HG02763 (cell line): ENCODE data around the gene DAPK2.
"Not testable (repeated sequence)": the region's sequence is repeated elsewhere in the genome, so short reads cannot be mapped to it uniquely, and the experiment has no call there.

Source experiments
- ATAC-seq: cut with Tn5 transposase; IDR thresholded peaks from one replicate; pipeline ENCODE4 v1.9.1; 2021; ENCODE audit warnings: mild to moderate bottlenecking, moderate library complexity; ENCODE audit not compliant: unreplicated experiment

DAPK2 gene

DNA sequence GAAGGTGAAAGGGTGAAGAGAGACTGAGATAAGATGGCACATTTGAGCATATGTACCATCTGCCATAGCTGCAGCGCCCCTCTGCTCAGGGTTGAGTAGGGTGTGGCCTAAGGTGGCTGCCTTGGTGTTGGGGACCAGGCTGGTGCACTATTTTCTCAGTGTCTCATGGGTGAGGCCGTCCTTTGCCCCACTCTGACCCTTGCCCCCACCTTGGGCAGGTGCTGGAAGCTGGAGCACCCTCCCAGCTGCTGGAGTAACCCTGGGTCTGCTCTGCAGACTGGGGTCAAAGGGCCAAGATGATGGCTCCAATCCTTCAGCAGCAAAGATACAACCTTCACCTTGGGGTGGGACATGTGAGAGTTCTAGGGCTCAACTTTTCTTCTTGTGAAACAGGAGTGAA, 69.2 kb downstream of the DAPK2 start:
- no peak for ATAC-seq

- no peak for ATAC-seq
Measured at GRCh38 chr15:63974021-63974420, 72.3 kb downstream of the DAPK2 start.

DNA sequence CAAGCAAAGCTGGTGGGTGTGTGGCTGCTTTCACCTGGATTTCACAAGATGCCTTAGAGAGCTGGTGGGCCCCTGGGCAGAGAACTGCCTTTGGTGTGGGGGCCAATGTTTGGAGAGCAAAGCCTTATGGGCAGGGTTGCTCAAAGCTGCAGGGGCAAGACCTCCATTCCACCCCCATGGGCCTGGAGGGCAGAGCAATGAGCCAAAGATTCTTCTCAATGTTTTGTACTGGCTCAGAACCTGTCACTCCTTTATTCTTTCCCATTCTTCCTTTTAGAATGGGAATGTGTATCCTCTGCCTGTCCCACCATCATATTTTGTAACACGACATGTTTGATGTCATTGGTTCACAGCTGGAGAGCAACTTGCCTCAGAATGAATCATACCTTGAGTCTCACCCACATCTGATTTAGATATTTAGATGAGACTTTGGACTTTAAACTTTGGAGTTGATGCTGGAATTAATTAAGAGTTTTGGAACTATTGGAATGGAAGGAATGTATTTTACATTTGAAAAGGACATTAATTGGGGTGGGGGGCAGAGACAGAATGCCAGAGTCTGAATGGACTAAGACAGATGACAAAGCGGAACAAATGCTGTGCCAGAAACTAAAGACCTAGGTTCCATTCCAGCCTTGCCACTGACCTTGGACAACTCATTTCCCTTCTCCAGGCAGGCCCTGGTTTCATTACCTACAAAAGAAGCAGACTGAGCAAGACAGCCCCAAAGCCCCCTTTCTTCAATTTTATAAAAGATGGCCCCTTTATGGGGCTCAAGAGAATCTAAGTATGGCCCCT, 72.9 kb downstream of the DAPK2 start:
- ATAC-seq: no peak

DNA sequence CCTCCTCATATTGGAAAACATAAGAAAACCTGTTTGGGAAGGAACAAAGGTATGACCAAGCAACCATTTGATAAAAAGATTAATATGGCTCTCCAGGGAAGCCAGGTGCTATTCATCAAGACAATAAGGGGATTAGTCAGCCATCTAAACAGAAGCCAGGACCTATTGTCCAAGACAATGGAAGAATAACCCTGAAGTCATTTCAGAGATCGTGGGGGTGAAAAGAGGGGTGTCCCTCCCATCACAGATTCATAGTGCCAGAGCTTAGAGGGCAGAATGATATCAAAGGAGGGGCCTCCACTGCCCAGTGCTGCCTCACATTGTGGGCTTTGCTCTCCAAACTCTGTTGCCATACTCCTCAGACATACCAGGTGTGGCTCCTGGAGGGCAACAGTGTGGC, 73.5 kb downstream of the DAPK2 start:
- ATAC-seq: no peak

- no peak for ATAC-seq
Measured at GRCh38 chr15:63971904-63972303, 74.4 kb downstream of the DAPK2 start.

DNA sequence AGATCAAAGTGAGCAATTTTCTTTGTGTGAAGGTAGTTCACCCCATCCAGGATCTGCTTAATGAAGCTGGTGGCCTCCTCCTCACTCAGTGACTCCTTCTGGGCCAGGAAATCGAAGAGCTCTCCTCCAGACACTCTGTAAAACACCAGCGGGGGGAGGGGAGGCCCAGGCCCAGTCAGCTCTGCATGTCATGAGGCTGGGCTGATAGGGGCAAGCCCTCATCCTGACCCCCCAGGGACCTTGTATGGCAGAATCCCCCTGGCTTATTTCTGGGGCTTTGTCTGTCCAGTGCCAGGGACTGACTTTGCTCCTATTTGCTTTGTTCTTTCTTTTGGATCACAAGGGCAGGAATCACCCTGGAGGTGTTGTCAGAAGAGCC, 74.9 kb downstream of the DAPK2 start:
- ATAC-seq: no peak

- ATAC-seq: peak; percentile 85
Measured at GRCh38 chr15:63970621-63971426, 75.5 kb downstream of the DAPK2 start.

DNA sequence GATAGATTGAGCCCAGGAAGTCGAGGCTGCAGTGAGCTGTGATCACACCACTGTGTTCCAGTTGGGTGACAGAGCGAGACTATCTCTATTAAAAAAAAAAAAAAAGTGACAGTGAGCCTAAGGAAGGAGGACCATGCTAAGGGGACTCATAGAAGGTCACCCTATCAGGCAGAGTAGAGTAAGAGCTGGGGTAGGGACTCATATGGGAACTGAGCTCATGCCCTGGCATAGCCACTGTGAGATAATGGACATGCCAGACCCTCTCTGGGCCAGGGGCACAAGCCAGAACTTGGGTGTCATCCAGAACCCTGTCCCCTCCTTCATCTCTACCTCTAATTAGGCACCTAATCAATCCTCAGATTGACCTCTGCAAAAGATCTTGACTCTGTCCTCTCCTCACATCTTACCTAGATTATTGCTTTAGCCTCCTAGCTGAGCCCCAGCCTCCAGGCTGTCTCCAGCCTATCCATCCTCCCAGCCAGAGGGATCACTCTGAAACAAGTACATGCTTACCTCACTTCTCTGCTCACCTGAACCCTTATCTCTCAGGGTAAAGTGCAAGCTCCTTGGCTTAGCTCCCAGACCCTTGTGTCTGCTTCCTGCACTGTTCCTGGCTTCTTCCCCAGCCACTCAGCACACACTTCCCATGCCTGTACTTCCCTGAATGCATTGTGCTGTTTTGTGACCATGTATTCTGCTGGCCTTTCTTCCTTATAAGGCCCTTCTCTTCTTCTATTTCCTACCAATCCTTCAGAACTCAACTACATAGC, 76.4 kb downstream of the DAPK2 start:
- ATAC-seq: no peak

DNA sequence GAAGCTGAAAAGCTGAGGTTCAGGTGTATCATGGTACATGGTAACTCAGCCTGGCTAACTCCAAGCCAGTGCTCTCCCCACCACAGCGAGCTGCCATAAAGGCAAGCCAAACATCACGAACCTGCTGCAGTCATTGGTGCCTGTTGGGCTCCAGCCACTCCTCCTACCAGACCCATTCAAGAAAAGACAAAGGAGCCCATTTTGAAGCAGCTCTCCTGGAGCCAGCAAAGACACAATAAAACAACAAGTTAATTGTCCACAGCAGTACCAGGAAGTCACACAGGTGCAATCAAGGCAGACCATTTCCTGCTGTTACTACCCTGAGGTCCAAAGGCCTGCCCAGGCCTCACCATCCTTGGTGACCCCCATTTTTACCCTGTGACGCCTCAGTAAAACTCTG, 77.6 kb downstream of the DAPK2 start:
- ATAC-seq: no peak

GRCh38 chr15:63968122-63968524, 78.2 kb downstream of the DAPK2 start:
- ATAC-seq: no peak

DNA sequence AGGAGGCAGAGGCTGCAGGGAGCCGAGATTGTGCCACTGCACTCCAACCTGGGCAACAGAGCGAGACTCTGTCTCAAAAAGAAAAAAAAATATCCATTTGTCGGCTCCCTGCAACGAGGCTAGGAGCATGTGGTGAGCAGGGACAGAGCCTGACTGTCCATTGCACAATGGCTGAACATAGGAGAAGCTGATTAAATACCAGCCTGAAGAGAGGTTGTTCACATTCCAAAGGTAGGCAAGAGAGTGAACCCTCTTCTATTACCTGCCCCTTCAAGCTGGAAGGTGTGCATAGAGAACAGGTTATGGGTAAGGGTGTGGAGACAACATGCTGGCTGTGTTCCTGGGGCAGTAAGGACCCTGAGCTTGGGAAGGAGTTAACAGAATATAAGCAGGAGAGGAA, 78.7 kb downstream of the DAPK2 start:
- no peak for ATAC-seq

DNA sequence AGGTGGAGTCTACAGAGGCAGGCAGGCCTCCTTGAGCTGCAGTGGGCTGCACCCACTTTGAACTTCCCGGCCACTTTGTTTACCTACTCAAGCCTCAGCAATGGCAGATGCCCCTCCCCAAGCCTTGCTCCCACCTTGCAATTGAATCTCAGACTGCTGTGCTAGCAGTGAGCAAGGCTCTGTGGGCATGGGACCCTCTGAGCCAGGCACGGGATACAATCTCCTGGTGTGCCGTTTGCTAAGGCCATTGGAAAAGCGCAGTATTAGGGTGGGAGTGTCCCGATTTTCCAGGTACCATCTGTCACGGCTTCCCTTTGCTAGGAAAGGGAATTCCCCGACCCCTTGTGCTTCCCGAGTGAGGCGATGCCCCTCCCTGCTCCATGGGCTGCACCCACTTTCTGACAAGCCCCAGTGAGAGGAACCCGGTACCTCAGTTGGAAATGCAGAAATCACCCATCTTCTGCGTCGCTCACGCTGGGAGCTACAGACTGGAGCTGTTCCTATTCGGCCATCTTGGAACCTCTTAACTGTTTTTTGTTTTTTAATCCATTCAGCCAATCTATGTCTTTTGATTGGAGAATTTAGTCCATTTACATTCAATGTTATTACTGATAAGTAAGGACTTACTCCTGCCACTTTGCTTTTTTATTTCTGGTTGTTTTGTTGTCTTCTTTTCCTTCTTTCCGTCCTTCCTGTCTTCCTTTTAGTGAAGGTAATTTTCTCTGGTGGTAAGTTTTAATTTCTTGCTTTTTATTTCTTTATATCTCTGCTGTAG, 83.2 kb downstream of the DAPK2 start:
- not testable (repeated sequence) for ATAC-seq

DNA sequence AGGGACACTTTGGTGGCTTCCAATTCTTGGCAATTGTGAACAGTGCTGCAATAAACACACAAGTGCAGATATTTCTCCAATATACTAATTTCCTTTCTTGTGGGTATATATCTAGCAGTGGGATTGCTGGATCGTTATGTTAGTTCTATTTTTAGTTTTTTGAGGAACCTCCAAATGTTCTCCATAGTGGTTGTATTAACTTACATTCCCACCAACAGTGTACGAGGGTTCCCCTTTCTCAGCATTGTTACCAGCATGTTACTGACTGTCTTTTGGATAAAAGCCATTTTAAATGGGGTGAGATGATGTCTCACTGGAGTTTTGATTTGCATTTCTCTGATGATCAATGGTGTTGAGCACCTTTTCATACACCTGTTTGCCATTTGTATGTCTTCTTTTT, 92.8 kb downstream of the DAPK2 start:
- no peak for ATAC-seq

- ATAC-seq: no peak
Measured at GRCh38 chr15:63950911-63951481, 95.3 kb downstream of the DAPK2 start.

DNA sequence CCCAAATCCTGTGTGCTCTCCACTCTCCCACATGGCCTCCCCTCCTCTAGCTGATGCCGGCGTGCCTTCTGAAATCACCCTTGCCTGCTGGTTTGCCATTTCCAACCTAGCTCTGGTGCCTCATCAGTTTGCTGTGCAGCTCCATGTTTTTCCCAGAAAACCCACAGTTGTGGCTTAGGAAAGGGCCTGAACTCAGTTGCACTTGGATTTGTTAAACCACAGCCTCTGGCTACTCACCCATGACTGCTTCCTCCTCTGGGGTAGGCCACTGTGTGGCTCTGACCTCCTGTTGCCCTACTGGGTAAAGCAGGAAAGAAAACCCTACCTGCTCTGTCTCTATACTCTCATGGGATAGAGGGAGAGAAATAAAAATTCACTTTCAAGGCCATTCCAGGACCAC, 97.3 kb downstream of the DAPK2 start:
- no peak for ATAC-seq

GRCh38 chr15:63948436-63948835, 97.8 kb downstream of the DAPK2 start:
- ATAC-seq: no peak

DNA sequence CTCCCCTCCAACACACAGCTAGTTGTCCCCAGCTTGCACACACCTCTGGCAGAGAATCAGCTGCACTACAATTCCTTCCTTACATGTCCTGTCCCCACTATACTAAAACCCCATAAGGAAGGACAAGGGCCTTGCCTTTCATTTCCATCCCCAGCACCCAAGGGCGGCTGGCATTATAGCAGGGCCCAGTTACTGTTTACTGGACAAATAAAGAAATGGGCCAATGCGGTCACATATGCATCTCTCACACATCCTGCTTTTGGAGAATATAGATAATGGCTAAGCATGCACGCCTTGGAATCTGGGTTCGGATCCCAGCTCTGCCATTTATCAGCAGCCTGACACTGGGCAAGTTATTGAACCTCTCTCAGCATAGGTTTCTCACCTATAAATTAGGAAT, 99.1 kb downstream of the DAPK2 start:
- no peak for ATAC-seq

GRCh38 chr15:63946524-63947065, 99.7 kb downstream of the DAPK2 start:
- no peak for ATAC-seq

- no peak for ATAC-seq
Measured at GRCh38 chr15:63945838-63946298, 100.4 kb downstream of the DAPK2 start.
